HG02642 (cell line): Measurements from ENCODE around the gene OR2T6.
"Not testable (repeated sequence)": the region's sequence is repeated elsewhere in the genome, so short reads cannot be mapped to it uniquely, and the experiment has no call there.

ENCODE experiments used
- ATAC-seq: cut with Tn5 transposase; IDR thresholded peaks from one replicate; pipeline ENCODE4 v1.9.1; 2021; ENCODE audit warnings: mild to moderate bottlenecking; ENCODE audit not compliant: unreplicated experiment, poor library complexity

OR2T6 gene

GRCh38 chr1:248431683-248432082 lies 56.1 kb downstream of the OR2T6 start:
- ATAC-seq = not testable (repeated sequence)

- peak; percentile 54 for ATAC-seq
These were observed 56.7 kb downstream of the OR2T6 start for GRCh38 chr1:248432201-248432600.

GRCh38 chr1:248433811-248434415 lies 58.4 kb downstream of the OR2T6 start:
- not testable (repeated sequence) for ATAC-seq

GRCh38 chr1:248434913-248435312 lies 59.4 kb downstream of the OR2T6 start:
- peak; percentile 40 for ATAC-seq

DNA sequence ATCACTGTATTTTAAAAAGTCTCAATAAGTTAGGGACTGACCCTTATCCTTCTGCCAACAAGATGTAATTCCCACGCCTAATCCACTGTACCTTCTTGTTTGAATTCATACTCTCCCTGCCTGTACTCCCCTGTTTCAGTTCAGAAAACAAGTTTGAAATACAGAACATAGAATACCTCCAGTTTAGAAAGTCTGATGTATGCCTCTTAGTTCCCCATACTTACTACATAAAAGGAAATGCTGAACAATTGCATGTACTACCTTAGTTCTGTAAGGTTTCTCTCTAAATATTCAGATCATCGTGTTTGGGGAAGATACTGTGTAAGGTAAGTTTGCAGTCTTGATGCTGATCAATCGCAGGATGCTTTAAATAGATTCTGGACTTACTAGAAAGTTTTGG lies 60.8 kb downstream of the OR2T6 start:
- not testable (repeated sequence) for ATAC-seq

- not testable (repeated sequence) for ATAC-seq
These were observed 63.1 kb downstream of the OR2T6 start for GRCh38 chr1:248438668-248439067.

GRCh38 chr1:248439283-248439682 lies 63.7 kb downstream of the OR2T6 start:
- ATAC-seq = not testable (repeated sequence)
